ENCODE data around the gene CARM1. TPM values are rescaled to one million over a fixed set of nuclear protein-coding genes. Genes with fewer than 3 reads are reported as not detected.

Gene CARM1
- total and polyA plus RNA-seq, 8 donors: 34.4 to 54.1 (median 41.6) TPM

GRCh38 chr19:10916602-10917001, 45.2 kb downstream of the CARM1 start:
- Histone ChIP-seq H3K36me3 (peaks cover 0 to 90% of the 10 kb centered on the region in 2 donors), H3K27ac (no peak overlapping the region), H3K4me1 (peaks cover 0 to 2% of the 10 kb centered on the region in 2 donors), H3K9me3 (no peaks in the 10 kb centered on the region), H3K4me3 (no peak overlapping the region), H3K27me3 (no peaks in the 10 kb centered on the region)
- no peak for ATAC-seq
- DNase-seq: no peak
- TF ChIP-seq CTCF (IDR thresholded peaks at IDR 0.05): no peak
- intact Hi-C loops (cut with DNase I): no loop called here

- intact Hi-C loops (cut with DNase I): no loop called here
- Histone ChIP-seq H3K27ac (no peak overlapping the region), H3K4me1 (peaks cover 0 to 2% of the 10 kb centered on the region in 2 donors), H3K9me3 (no peaks in the 10 kb centered on the region), H3K4me3 (no peak overlapping the region), H3K36me3 (peaks cover 0 to 90% of the 10 kb centered on the region in 2 donors), H3K27me3 (no peaks in the 10 kb centered on the region)
- TF ChIP-seq CTCF (IDR thresholded peaks at IDR 0.05): no peak
- ATAC-seq: no peak
- peak in 1 of 4 donors; percentile 15 for DNase-seq
Observed at GRCh38 chr19:10918359-10918758, 47.0 kb downstream of the CARM1 start.

- H3K4me1 ChIP-seq: peaks cover 0 to 2% of the 10 kb centered on the region in 2 donors
- H3K36me3 ChIP-seq: peaks cover 0 to 90% of the 10 kb centered on the region in 2 donors
- intact Hi-C loops (cut with DNase I): no loop called here
- no peak overlapping the region for H3K27ac ChIP-seq
- no peak overlapping the region for H3K4me3 ChIP-seq
- TF ChIP-seq CTCF (IDR thresholded peaks at IDR 0.05): no peak
- DNase-seq: peak in 1 of 4 donors; percentile 48
- H3K27me3 ChIP-seq: no peaks in the 10 kb centered on the region
- no peaks in the 10 kb centered on the region for H3K9me3 ChIP-seq
- ATAC-seq: peak; percentile 68
Observed at GRCh38 chr19:10919352-10920287, 48.3 kb downstream of the CARM1 start.

- no peak for ATAC-seq
- Histone ChIP-seq H3K36me3 (peaks cover 0 to 90% of the 10 kb centered on the region in 2 donors), H3K4me1 (peaks cover 0 to 2% of the 10 kb centered on the region in 2 donors), H3K27ac (no peak overlapping the region), H3K27me3 (no peaks in the 10 kb centered on the region), H3K4me3 (no peak overlapping the region), H3K9me3 (no peaks in the 10 kb centered on the region)
- DNase-seq: no peak
- no peak for TF ChIP-seq CTCF (IDR thresholded peaks at IDR 0.05)
- intact Hi-C loops (cut with DNase I): no loop called here
Observed at GRCh38 chr19:10920288-10920655, 48.9 kb downstream of the CARM1 start.

GRCh38 chr19:10920781-10921180, 49.4 kb downstream of the CARM1 start:
- Histone ChIP-seq H3K36me3 (peaks cover 0 to 88% of the 10 kb centered on the region in 2 donors), H3K4me3 (no peak overlapping the region), H3K27ac (no peak overlapping the region), H3K4me1 (peaks cover 0 to 2% of the 10 kb centered on the region in 2 donors), H3K9me3 (no peaks in the 10 kb centered on the region), H3K27me3 (no peaks in the 10 kb centered on the region)
- ATAC-seq (no peak), DNase-seq (no peak)
- intact Hi-C loops (cut with DNase I): no loop called here
- no peak for TF ChIP-seq CTCF (IDR thresholded peaks at IDR 0.05)
